Measurements from ENCODE around the gene GPR37L1. TPM values are rescaled to one million over a fixed set of nuclear protein-coding genes. Genes with fewer than 3 reads are reported as not detected.
"Not testable (repeated sequence)": the region's sequence is repeated elsewhere in the genome, so short reads cannot be mapped to it uniquely, and the experiment has no call there.

Gene GPR37L1
- total RNA-seq, 2 experiments from 2014 or later = not detected

DNA sequence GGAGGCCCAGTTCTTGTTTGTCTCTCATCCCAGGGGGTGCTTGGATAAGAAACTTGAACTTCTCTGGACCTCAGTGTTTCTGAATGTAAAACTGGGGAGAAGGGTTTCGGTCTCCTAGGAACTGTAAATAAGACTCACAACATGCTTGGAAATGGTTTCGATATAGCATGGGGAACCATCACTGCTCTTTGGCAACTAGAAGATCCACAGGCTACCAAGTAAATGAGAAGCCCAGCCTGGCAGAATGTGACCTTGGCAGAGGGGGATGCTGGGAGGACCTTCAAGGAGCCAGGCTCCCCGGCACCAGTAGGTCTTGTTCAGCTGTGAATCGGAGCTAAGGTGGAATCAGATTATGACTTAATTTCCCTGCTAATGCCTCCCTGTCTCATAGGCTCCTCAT, 18.1 kb downstream of the GPR37L1 start:
- no peak for ATAC-seq
- Mint-ChIP-seq H3K36me3 (ENCODE audit: low read depth) (peaks cover 11% of the 10 kb centered on the region), H3K27me3 (no peaks in the 10 kb centered on the region), H3K27ac (no peak overlapping the region), H3K9me3 (no peaks in the 10 kb centered on the region), H3K4me3 (no peak overlapping the region), H3K4me1 (ENCODE audit: low read depth) (peaks cover 31% of the 10 kb centered on the region)
- DNase-seq = no peak
- intact Hi-C loops (cut with micrococcal nuclease) = no loop called here
- ChIA-PET CTCF (interaction anchor here (1.1 kb wide), 1 partner anchor 244 kb away, joined by 3 read pairs; no protein-coding TSS in a partner anchor), POLR2A (no interaction called here)
- TF ChIP-seq, protein P1, sequence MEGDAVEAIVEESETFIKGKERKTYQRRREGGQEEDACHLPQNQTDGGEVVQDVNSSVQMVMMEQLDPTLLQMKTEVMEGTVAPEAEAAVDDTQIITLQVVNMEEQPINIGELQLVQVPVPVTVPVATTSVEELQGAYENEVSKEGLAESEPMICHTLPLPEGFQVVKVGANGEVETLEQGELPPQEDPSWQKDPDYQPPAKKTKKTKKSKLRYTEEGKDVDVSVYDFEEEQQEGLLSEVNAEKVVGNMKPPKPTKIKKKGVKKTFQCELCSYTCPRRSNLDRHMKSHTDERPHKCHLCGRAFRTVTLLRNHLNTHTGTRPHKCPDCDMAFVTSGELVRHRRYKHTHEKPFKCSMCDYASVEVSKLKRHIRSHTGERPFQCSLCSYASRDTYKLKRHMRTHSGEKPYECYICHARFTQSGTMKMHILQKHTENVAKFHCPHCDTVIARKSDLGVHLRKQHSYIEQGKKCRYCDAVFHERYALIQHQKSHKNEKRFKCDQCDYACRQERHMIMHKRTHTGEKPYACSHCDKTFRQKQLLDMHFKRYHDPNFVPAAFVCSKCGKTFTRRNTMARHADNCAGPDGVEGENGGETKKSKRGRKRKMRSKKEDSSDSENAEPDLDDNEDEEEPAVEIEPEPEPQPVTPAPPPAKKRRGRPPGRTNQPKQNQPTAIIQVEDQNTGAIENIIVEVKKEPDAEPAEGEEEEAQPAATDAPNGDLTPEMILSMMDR (IDR thresholded peaks at IDR 0.05) = no peak

DNA sequence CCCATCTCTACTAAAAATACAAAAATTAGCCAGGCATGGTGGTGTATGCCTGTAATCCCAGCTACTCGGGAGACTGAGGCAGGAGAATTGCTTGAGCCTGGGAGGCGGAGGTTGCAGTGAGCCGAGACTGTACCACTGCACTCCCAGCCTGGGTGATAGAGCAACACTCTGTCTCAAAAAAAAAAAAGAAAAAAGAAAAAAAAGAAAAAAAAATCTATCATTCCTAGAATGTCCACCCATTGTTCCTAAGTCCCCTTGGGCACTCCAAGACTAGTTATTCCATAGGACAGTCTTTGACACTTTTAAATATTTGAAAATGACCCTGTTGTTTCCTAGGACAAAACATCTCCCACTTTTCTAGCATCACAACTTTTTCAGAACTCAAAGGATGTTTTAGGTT, 18.8 kb downstream of the GPR37L1 start:
- intact Hi-C loops (cut with micrococcal nuclease) = not testable (repeated sequence)
- CTCF ChIA-PET = interaction anchor here (1.0 to 4.9 kb wide), 2 partner anchors 18 to 245 kb away, joined by 3 to 27 read pairs; partner anchors contain the start of gene PTPN7

DNA sequence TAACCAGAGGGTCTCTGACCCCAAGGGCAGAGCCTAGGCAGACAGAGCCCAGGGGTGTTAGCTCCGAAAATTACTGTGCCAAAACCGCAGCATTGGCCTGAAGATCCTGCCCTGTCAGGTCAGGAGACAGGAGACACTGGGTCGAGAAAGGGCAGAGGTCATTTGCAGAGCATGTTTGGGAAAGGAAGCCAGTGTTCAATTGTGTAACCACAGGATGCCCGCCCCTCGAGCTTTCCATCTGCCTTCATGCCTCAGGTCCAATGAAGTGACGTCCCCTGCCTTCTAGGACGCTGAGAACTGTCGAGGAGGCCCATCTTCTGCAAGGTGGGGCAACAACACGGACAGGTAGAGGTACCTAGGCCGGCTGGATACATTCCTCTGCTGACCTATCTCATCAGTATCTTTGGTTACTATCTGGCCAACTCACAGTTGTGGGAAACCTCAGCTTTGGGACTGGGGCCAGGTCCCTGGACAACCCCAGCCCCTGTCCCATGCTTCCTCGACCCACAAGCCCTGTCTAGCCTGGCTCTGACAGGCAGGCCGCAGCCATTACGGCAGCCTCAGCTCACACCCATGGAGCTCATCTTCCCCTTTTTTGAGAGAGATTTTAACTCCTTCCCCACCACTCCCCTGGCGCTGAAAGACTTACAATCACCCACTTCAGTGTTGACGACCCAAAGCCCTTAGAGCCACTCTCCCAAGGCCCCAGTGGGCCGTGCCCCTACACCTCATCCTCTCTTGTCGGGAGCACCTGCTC, 20.5 kb downstream of the GPR37L1 start:
- TF ChIP-seq, protein P1 (IDR thresholded peaks at IDR 0.05) = no peak
- CTCF ChIA-PET = interaction anchor here (1.7 to 5.4 kb wide), 5 partner anchors 8 to 143 kb away, joined by 4 to 38 read pairs (median 17); partner anchors contain the start of gene PTPN7
- Mint-ChIP-seq H3K27ac (peak overlapping the region; percentile 94), H3K4me1 (ENCODE audit: low read depth) (peaks cover 34% of the 10 kb centered on the region), H3K9me3 (no peaks in the 10 kb centered on the region), H3K36me3 (ENCODE audit: low read depth) (peaks cover 17% of the 10 kb centered on the region), H3K27me3 (no peaks in the 10 kb centered on the region), H3K4me3 (peak overlapping the region; percentile 95)
- intact Hi-C loops (cut with micrococcal nuclease) = no loop called here
- peak; percentile 31 for ATAC-seq
- DNase-seq = peak; percentile 41
- POLR2A ChIA-PET = interaction anchor here (0.6 to 7.7 kb wide), 4 partner anchors 8 to 675 kb away, joined by 3 to 124 read pairs (median 4); partner anchors contain the start of gene PTPN7

More for the DNA sequence above, 18.8 kb downstream of the GPR37L1 start:
- not testable (repeated sequence) for H3K9me3 Mint-ChIP-seq, H3K27me3 Mint-ChIP-seq, DNase-seq, ATAC-seq, H3K27ac Mint-ChIP-seq, H3K4me3 Mint-ChIP-seq
- Mint-ChIP-seq H3K4me1 (ENCODE audit: low read depth) (peaks cover 31% of the 10 kb centered on the region), H3K36me3 (ENCODE audit: low read depth) (peaks cover 11% of the 10 kb centered on the region)
- POLR2A ChIA-PET = interaction anchor here (7.7 kb wide), 1 partner anchor 18 kb away, joined by 124 read pairs; the partner anchor contains the start of gene PTPN7

DNA sequence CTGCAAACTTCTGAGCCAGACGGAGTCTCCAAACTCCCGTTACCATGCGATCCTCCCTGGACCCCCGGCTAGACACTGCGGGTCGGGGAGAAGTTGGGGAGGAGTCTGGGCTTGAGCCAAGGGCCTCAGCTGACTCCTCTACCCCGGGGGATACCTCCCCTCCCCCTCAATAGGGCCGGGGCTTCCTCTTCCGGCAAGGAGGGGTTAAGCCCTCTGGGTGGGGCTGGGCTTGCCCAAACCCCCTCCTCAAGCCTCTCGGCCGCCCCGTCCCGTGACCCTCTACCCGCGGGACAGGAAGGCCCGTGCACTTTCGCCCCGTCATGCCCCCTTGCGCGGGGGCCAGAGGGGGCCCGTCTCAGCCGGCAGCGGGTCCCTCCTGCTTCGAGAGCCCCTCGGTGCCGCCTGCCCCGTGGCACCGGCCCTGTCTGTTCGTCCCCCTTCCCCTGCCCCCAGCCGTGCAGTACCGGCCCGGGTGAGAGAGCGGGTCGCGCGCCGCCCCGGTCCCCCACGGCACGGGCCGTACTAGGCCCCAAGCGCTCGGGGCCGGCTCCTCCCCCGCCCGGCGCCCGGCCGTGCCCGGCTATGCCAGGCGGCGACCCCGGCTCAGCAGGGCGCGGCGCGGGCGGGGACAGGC, 21.2 kb downstream of the GPR37L1 start:
- ATAC-seq = peak; percentile 43

More for the DNA sequence above, 21.2 kb downstream of the GPR37L1 start:
- no peaks in the 10 kb centered on the region for H3K27me3 Mint-ChIP-seq
- peaks cover 34% of the 10 kb centered on the region for H3K4me1 Mint-ChIP-seq (ENCODE audit: low read depth)
- H3K4me3 Mint-ChIP-seq = peak overlapping the region; percentile 95
- no peaks in the 10 kb centered on the region for H3K9me3 Mint-ChIP-seq
- peak overlapping the region; percentile 94 for H3K27ac Mint-ChIP-seq
- peaks cover 19% of the 10 kb centered on the region for H3K36me3 Mint-ChIP-seq (ENCODE audit: low read depth)
- intact Hi-C loops (cut with micrococcal nuclease) = no loop called here
- ChIA-PET POLR2A (interaction anchor here (0.6 to 7.7 kb wide), 4 partner anchors 16 to 675 kb away, joined by 3 to 124 read pairs (median 4); partner anchors contain the start of gene PTPN7), CTCF (interaction anchor here (1.7 to 5.4 kb wide), 5 partner anchors 9 to 144 kb away, joined by 4 to 38 read pairs (median 17); partner anchors contain the start of gene PTPN7)
- peak; percentile 45 for DNase-seq
- TF ChIP-seq, protein P1 (IDR thresholded peaks at IDR 0.05) = no peak
